HG03469 (cell line): ENCODE data around the gene NIT1.

ENCODE experiments used
- ATAC-seq: cut with Tn5 transposase; IDR thresholded peaks from one replicate; pipeline ENCODE4 v1.9.1; 2021; ENCODE audit warnings: mild to moderate bottlenecking, moderate library complexity, moderate number of reproducible peaks; ENCODE audit not compliant: unreplicated experiment

The NIT1 gene

GRCh38 chr1:161083748-161084596 is 33.9 kb upstream of the NIT1 start:
- no peak for ATAC-seq

- ATAC-seq = no peak
Measured at GRCh38 chr1:161084597-161084988, 33.3 kb upstream of the NIT1 start.

- ATAC-seq = no peak
Measured at GRCh38 chr1:161085165-161085564, 32.7 kb upstream of the NIT1 start.

GRCh38 chr1:161086457-161086856 is 31.4 kb upstream of the NIT1 start:
- ATAC-seq = no peak

- no peak for ATAC-seq
Measured at GRCh38 chr1:161088587-161089110, 29.3 kb upstream of the NIT1 start.

GRCh38 chr1:161089251-161089924 is 28.5 kb upstream of the NIT1 start, which contains the start of gene NECTIN4:
NECTIN4 (minus strand) TSS chr1:161089558; CDS start chr1:161089296, 262 bp downstream.
- ATAC-seq = no peak

GRCh38 chr1:161089938-161090337 is 28.0 kb upstream of the NIT1 start:
- no peak for ATAC-seq

GRCh38 chr1:161090617-161091016 is 27.3 kb upstream of the NIT1 start:
- ATAC-seq = no peak

- ATAC-seq = no peak
Measured at GRCh38 chr1:161091093-161091492, 26.8 kb upstream of the NIT1 start.

GRCh38 chr1:161091796-161092507 is 26.0 kb upstream of the NIT1 start:
- no peak for ATAC-seq

GRCh38 chr1:161092621-161093028 is 25.3 kb upstream of the NIT1 start:
- no peak for ATAC-seq

GRCh38 chr1:161094481-161094880 is 23.4 kb upstream of the NIT1 start:
- no peak for ATAC-seq

- ATAC-seq = no peak
Measured at GRCh38 chr1:161095230-161095629, 22.7 kb upstream of the NIT1 start.

- peak; percentile 26 for ATAC-seq
Measured at GRCh38 chr1:161096015-161096414, 21.9 kb upstream of the NIT1 start.

- no peak for ATAC-seq
Measured at GRCh38 chr1:161096530-161096929, 21.4 kb upstream of the NIT1 start.

GRCh38 chr1:161098210-161099068 is 19.5 kb upstream of the NIT1 start, which contains the start of gene KLHDC9:
KLHDC9 (plus strand) TSS chr1:161098361; CDS start chr1:161098536, 175 bp downstream.
- ATAC-seq = peak; percentile 53

GRCh38 chr1:161099090-161099802 is 18.7 kb upstream of the NIT1 start:
- no peak for ATAC-seq

- no peak for ATAC-seq
Measured at GRCh38 chr1:161100556-161100955, 17.3 kb upstream of the NIT1 start.

GRCh38 chr1:161106431-161106830 is 11.5 kb upstream of the NIT1 start:
- no peak for ATAC-seq

- no peak for ATAC-seq
Measured at GRCh38 chr1:161111117-161111516, 6.8 kb upstream of the NIT1 start.
